ENCODE results near the gene LPCAT3. TPM values are rescaled to one million over a fixed set of nuclear protein-coding genes. Genes with fewer than 3 reads are reported as not detected.

The LPCAT3 gene
- total and polyA plus RNA-seq, 2 of the 13 experiments (the other 11 are each of a cell fraction or from before 2014, with no cell fraction given), result 44.5 to 64.3 TPM

DNA sequence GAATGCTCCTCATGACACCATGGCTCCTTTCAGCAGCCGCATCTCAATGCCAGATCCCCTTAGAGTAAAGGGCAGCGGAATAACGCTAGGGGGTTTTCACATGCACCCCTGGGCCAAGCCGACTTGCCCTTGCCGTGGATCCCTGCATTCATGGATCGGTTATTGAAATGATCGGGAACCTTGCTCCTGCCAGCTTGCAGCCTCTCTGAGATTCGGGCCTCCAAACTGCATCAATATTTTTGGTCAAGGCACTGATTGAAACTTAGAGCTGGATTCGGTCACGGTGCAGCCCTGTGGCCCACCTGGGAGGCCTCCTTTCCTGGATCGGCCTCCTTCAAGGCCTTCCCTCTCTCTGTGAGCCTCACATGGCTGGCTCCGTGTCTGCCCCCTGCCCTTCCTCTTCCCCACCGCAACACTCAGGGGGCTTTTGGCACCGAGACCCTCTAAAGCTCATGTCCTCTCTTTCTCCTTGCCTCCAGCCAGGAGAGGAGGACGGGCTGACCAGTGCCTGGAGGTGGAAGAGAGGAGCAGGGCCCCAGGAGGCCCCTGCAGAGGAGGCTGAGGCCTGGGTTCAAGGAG is 65.3 kb downstream of the LPCAT3 start:
- H3K9me3 ChIP-seq (ENCODE audit: low read length), result no peaks in the 10 kb centered on the region
- TF ChIP-seq PHF8 (CRISPR knock-in tag; IDR thresholded peaks at IDR 0.05) (no peak), TP53 (CRISPR knock-in tag; conservative IDR thresholded peaks at IDR 0.05) (no peak), NFATC3 (CRISPR knock-in tag; IDR thresholded peaks at IDR 0.05) (no peak), ZFP36L2 (CRISPR knock-in tag; IDR thresholded peaks at IDR 0.05) (no peak), ZNF160 (CRISPR knock-in tag; IDR thresholded peaks at IDR 0.05) (no peak), CBX1 (IDR thresholded peaks at IDR 0.05; ENCODE audit: low read depth) (no peak), ZEB1 (IDR thresholded peaks at IDR 0.05; ENCODE audit: insufficient replicate concordance, low read depth) (no peak), ZIK1 (CRISPR knock-in tag; IDR thresholded peaks at IDR 0.05; ENCODE audit: borderline replicate concordance, low read depth) (no peak), CENPT (CRISPR knock-in tag; IDR thresholded peaks at IDR 0.05; ENCODE audit: low read depth) (no peak), NFKBIZ (CRISPR knock-in tag; IDR thresholded peaks at IDR 0.05) (no peak), NKX3-1 (CRISPR knock-in tag; IDR thresholded peaks at IDR 0.05) (no peak)
- TF ChIP-seq, protein P1, sequence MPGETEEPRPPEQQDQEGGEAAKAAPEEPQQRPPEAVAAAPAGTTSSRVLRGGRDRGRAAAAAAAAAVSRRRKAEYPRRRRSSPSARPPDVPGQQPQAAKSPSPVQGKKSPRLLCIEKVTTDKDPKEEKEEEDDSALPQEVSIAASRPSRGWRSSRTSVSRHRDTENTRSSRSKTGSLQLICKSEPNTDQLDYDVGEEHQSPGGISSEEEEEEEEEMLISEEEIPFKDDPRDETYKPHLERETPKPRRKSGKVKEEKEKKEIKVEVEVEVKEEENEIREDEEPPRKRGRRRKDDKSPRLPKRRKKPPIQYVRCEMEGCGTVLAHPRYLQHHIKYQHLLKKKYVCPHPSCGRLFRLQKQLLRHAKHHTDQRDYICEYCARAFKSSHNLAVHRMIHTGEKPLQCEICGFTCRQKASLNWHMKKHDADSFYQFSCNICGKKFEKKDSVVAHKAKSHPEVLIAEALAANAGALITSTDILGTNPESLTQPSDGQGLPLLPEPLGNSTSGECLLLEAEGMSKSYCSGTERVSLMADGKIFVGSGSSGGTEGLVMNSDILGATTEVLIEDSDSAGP (CRISPR knock-in tag; IDR thresholded peaks at IDR 0.05; ENCODE audit: borderline replicate concordance), result no peak
- TF ChIP-seq, protein P2, sequence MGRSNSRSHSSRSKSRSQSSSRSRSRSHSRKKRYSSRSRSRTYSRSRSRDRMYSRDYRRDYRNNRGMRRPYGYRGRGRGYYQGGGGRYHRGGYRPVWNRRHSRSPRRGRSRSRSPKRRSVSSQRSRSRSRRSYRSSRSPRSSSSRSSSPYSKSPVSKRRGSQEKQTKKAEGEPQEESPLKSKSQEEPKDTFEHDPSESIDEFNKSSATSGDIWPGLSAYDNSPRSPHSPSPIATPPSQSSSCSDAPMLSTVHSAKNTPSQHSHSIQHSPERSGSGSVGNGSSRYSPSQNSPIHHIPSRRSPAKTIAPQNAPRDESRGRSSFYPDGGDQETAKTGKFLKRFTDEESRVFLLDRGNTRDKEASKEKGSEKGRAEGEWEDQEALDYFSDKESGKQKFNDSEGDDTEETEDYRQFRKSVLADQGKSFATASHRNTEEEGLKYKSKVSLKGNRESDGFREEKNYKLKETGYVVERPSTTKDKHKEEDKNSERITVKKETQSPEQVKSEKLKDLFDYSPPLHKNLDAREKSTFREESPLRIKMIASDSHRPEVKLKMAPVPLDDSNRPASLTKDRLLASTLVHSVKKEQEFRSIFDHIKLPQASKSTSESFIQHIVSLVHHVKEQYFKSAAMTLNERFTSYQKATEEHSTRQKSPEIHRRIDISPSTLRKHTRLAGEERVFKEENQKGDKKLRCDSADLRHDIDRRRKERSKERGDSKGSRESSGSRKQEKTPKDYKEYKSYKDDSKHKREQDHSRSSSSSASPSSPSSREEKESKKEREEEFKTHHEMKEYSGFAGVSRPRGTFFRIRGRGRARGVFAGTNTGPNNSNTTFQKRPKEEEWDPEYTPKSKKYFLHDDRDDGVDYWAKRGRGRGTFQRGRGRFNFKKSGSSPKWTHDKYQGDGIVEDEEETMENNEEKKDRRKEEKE (IDR thresholded peaks at IDR 0.05), result no peak
- no peak overlapping the region for H3K4me3 ChIP-seq (replicated peaks in 1 of 3; ENCODE audit: insufficient read depth in 1 of 3, low read depth in 2 of 3, low read length in 3 of 3)
- FAIRE-seq (no peak), DNase-seq (ENCODE audit: low spot score) (no peak), ATAC-seq (no peak)
- H4K20me1 ChIP-seq (ENCODE audit: insufficient read depth, low read length), result no peaks in the 10 kb centered on the region
- 89% methylated on average over 15 of the region's 15 CpGs for WGBS (ENCODE audit: low lambda C conversion rate)
- intact Hi-C loops (cut with micrococcal nuclease; ENCODE audit: unreplicated experiment) (no loop called here), in situ Hi-C loops (cut with HindIII; ENCODE audit: extremely low pct_ligation_motif_present, low pct_unique_long_range_greater_than_20kb) (no loop called here)
- no peaks in the 10 kb centered on the region for H3K79me2 ChIP-seq (ENCODE audit: insufficient read depth, low read length)
- no peaks in the 10 kb centered on the region; a peak in 1 of 5 replicates for H3K36me3 ChIP-seq (replicated peaks in 1 of 2; ENCODE audit: control insufficient read depth in 1 of 2, insufficient read depth in 2 of 2, low read length in 2 of 2)
- ChIA-PET CTCF (ENCODE audit: low intra/inter-chr PET ratio, low total read pairs) (no interaction called here), POLR2A (no interaction called here)
- peaks cover 5% of the 10 kb centered on the region; the same call in 1 of the 2 replicates for H3K4me1 ChIP-seq (ENCODE audit: insufficient read depth, low read length)
- no peaks in the 10 kb centered on the region for H3K27me3 ChIP-seq (ENCODE audit: control insufficient read depth in 1 of 2, insufficient read depth in 2 of 2, low read length in 2 of 2)
- no peak overlapping the region for H3K4me2 ChIP-seq (ENCODE audit: low read depth, low read length)
- no TSS peak for BruUV-seq (replicated peaks)
- H3K27ac ChIP-seq (ENCODE audit: extremely low read length, insufficient read depth, low read length), result no peak overlapping the region
- no peak overlapping the region for H2AFZ ChIP-seq (ENCODE audit: low read length)
- H3K9ac ChIP-seq (ENCODE audit: insufficient read depth, low read depth, low read length), result no peak overlapping the region

All from HepG2 (cell line).